Smooth muscle cell (in vitro differentiated cells): ENCODE data around the gene RARB. TPM values are rescaled to one million over a fixed set of nuclear protein-coding genes. Genes with fewer than 3 reads are reported as not detected.
A peak's percentile ranks its signal among the peaks of the same experiment; 100 is the strongest.

Experiments used
- DNase-seq: peaks from one replicate; lab custom pipeline; 2025; ENCODE audit not compliant: unreplicated experiment; lab: John Stamatoyannopoulos, UW
- H2AFZ ChIP-seq: fragments of 200-600 bp; sonication (generic); 2 replicates; pipeline ENCODE4 v1.6.0; 2016; ENCODE audit warnings: antibody characterized with exemption, low read depth, mild to moderate bottlenecking
- H3F3A ChIP-seq: fragments of 200-600 bp; sonication (generic); 2 replicates; pipeline ENCODE4 v1.6.0; 2017; ENCODE audit warnings: antibody characterized with exemption, low read depth
- H3K27ac ChIP-seq: fragments of 200-600 bp; sonication (generic); 2 replicates; pipeline ENCODE4 v1.5.1; 2016; ENCODE audit warnings: low read depth, mild to moderate bottlenecking
- H3K27me3 ChIP-seq: fragments of 200-600 bp; sonication (generic); 2 replicates; pipeline ENCODE4 v1.6.1; 2016; ENCODE audit warnings: low read depth, mild to moderate bottlenecking
- H3K36me3 ChIP-seq: fragments of 200-600 bp; sonication (generic); 2 replicates; pipeline ENCODE4 v1.5.1; 2016; ENCODE audit warnings: low read depth
- H3K4me1 ChIP-seq: fragments of 200-600 bp; sonication (generic); 2 replicates; pipeline ENCODE4 v1.5.1; 2016; ENCODE audit warnings: low read depth
- H3K4me2 ChIP-seq: fragments of 200-600 bp; sonication (generic); 2 replicates; pipeline ENCODE4 v1.6.0; 2016; ENCODE audit warnings: mild to moderate bottlenecking
- H3K4me3 ChIP-seq: fragments of 200-600 bp; sonication (generic); 2 replicates; pipeline ENCODE4 v1.5.1; 2016; ENCODE audit warnings: mild to moderate bottlenecking
- H3K79me2 ChIP-seq: fragments of 200-600 bp; sonication (generic); 2 replicates; pipeline ENCODE4 v1.6.0; 2016; ENCODE audit warnings: low read depth, mild to moderate bottlenecking
- H3K9ac ChIP-seq: fragments of 200-600 bp; sonication (generic); 2 replicates; pipeline ENCODE4 v1.6.0; 2016; ENCODE audit warnings: low read depth
- H3K9me3 ChIP-seq: fragments of 200-600 bp; sonication (generic); replicated peaks from 2 replicates; pipeline ENCODE4 v1.5.1; 2016; ENCODE audit warnings: low read depth
- H4K20me1 ChIP-seq: fragments of 200-600 bp; sonication (generic); 2 replicates; pipeline ENCODE4 v1.6.0; 2016; ENCODE audit warnings: low read depth
- WGBS: methylation state at CpG from one replicate; pipeline ENCODE4 v1.1.7; 2016; ENCODE audit warnings: low lambda C conversion rate; 5-methylcytosine and 5-hydroxymethylcytosine counted together
- polyA plus RNA-seq: library from polyadenylated mRNA; unstranded; fragments of >200 nt; fragmentation: Nextera tagmentation; extraction: Ambion mirVana; gene quantifications from 2 replicates; pipeline ENCODE4 v1.2.1, GENCODE V29; 2016
- total RNA-seq: library from RNA; depleted of rRNA; stranded (reverse); fragments of >200 nt; gene quantifications from 2 replicates; pipeline ENCODE4 v1.2.3, GENCODE V29; 2014
- TF ChIP-seq, protein P1 (sequence below): fragments of 200-600 bp; sonication (generic); IDR thresholded peaks from 2 replicates; pipeline ENCODE4 v1.5.1; 2017; ENCODE audit warnings: borderline replicate concordance, mild to moderate bottlenecking, antibody characterized with exemption; ENCODE audit not compliant: insufficient read depth, poor library complexity, severe bottlenecking

Gene RARB
- total and polyA plus RNA-seq, 2 experiments from 2014 or later: 88.1 to 106 TPM

GRCh38 chr3:25432176-25432720, 4.2 kb downstream of the RARB start:
- TF ChIP-seq, protein P1, sequence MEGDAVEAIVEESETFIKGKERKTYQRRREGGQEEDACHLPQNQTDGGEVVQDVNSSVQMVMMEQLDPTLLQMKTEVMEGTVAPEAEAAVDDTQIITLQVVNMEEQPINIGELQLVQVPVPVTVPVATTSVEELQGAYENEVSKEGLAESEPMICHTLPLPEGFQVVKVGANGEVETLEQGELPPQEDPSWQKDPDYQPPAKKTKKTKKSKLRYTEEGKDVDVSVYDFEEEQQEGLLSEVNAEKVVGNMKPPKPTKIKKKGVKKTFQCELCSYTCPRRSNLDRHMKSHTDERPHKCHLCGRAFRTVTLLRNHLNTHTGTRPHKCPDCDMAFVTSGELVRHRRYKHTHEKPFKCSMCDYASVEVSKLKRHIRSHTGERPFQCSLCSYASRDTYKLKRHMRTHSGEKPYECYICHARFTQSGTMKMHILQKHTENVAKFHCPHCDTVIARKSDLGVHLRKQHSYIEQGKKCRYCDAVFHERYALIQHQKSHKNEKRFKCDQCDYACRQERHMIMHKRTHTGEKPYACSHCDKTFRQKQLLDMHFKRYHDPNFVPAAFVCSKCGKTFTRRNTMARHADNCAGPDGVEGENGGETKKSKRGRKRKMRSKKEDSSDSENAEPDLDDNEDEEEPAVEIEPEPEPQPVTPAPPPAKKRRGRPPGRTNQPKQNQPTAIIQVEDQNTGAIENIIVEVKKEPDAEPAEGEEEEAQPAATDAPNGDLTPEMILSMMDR: no peak
- H3K9ac ChIP-seq: peak overlapping the region; percentile 73
- DNase-seq: no peak

GRCh38 chr3:25433106-25433505, 5.0 kb downstream of the RARB start:
- no peaks in the 10 kb centered on the region for H3K36me3 ChIP-seq
- no peaks in the 10 kb centered on the region for H4K20me1 ChIP-seq
- peak overlapping the region; percentile 73 for H3K9ac ChIP-seq
- no peaks in the 10 kb centered on the region for H3K9me3 ChIP-seq
- H3K27ac ChIP-seq: peak overlapping the region; percentile 89
- H3K4me2 ChIP-seq: peak overlapping the region; percentile 93
- H3K27me3 ChIP-seq: no peaks in the 10 kb centered on the region
- DNase-seq: no peak
- peak overlapping the region; percentile 71 for H3K4me3 ChIP-seq
- H3K4me1 ChIP-seq: peaks cover 60% of the 10 kb centered on the region
- H3K79me2 ChIP-seq: peaks cover 98% of the 10 kb centered on the region
- TF ChIP-seq, protein P1: no peak
- no peak overlapping the region for H2AFZ ChIP-seq
- 88% methylated on average over 2 of the region's 2 CpGs for WGBS
- H3F3A ChIP-seq: peaks cover 36% of the 10 kb centered on the region

More at GRCh38 chr3:25432176-25432720, 4.2 kb downstream of the RARB start:
- Histone ChIP-seq H3K9me3 (no peaks in the 10 kb centered on the region), H3K27me3 (no peaks in the 10 kb centered on the region), H3K79me2 (peaks cover 90% of the 10 kb centered on the region), H3K4me3 (peak overlapping the region; percentile 71), H3K4me1 (peaks cover 61% of the 10 kb centered on the region), H3K4me2 (peak overlapping the region; percentile 93), H4K20me1 (no peaks in the 10 kb centered on the region), H3K27ac (peak overlapping the region; percentile 89), H3F3A (peaks cover 30% of the 10 kb centered on the region), H3K36me3 (no peaks in the 10 kb centered on the region), H2AFZ (peak overlapping the region; percentile 26)
- 75% methylated on average over 4 of the region's 4 CpGs for WGBS

GRCh38 chr3:25433868-25434267, 5.8 kb downstream of the RARB start:
- Histone ChIP-seq H3K9me3 (no peaks in the 10 kb centered on the region), H4K20me1 (no peaks in the 10 kb centered on the region), H3K27ac (peak overlapping the region; percentile 89), H3K27me3 (no peaks in the 10 kb centered on the region), H3K4me2 (peak overlapping the region; percentile 93), H3K4me3 (peak overlapping the region; percentile 71), H3K36me3 (no peaks in the 10 kb centered on the region), H3K9ac (no peak overlapping the region), H3K4me1 (peaks cover 66% of the 10 kb centered on the region), H3F3A (peaks cover 36% of the 10 kb centered on the region), H2AFZ (no peak overlapping the region), H3K79me2 (peaks cover 96% of the 10 kb centered on the region)
- DNase-seq: no peak
- TF ChIP-seq, protein P1: no peak
- WGBS: 24% methylated on average over 5 of the region's 5 CpGs

DNA sequence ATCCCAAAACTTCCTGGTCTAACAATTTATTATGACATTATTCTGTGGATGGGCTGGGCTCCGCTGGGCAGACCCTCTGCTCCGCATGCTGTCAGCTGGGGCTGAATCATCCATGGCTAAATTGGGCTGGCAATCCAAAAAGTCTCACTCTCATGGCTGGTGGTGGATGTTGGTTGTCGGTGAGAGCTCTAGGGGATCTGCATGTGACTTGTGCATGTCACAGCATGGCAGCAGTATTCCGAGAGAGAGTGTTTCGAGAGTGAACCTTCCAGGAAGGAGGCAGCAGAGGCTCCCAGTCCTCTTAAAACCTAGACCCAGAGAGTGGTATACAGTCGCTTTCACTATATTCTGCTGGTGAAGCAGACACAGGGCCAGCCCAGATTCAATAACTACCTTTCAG, 9.9 kb downstream of the RARB start:
- WGBS: 57% methylated on average over 6 of the region's 6 CpGs
- TF ChIP-seq, protein P1: no peak
- no peak overlapping the region for H2AFZ ChIP-seq
- no peaks in the 10 kb centered on the region for H3K9me3 ChIP-seq
- peaks cover 30% of the 10 kb centered on the region for H3K4me1 ChIP-seq
- H3F3A ChIP-seq: peaks cover 20% of the 10 kb centered on the region
- no peak for DNase-seq
- peaks cover 96% of the 10 kb centered on the region for H3K79me2 ChIP-seq
- peak overlapping the region; percentile 90 for H3K27ac ChIP-seq
- H3K36me3 ChIP-seq: no peaks in the 10 kb centered on the region
- H4K20me1 ChIP-seq: no peaks in the 10 kb centered on the region
- no peak overlapping the region for H3K4me3 ChIP-seq
- peak overlapping the region; percentile 54 for H3K9ac ChIP-seq
- no peaks in the 10 kb centered on the region for H3K27me3 ChIP-seq
- H3K4me2 ChIP-seq: peak overlapping the region; percentile 56
